DOHH2 (cell line): ENCODE measurements around the gene PRELID2.

Source experiments
- CTCF ChIP-seq: fragments of 200-600 bp; sonication (generic); IDR thresholded peaks from one replicate; pipeline ENCODE4 v1.5.1; 2014; ENCODE audit warnings: antibody characterized with exemption, mild to moderate bottlenecking, low read depth, low read length; ENCODE audit not compliant: poor library complexity, severe bottlenecking
- EZH2phosphoT487 ChIP-seq: fragments of 200-600 bp; sonication (generic); IDR thresholded peaks from 2 replicates; pipeline ENCODE4 v1.6.1; 2017; ENCODE audit warnings: borderline replicate concordance, mild to moderate bottlenecking, antibody characterized with exemption, low read length, moderate library complexity, mixed read lengths

GRCh38 chr5:145761254-145761653 is 73.9 kb downstream of the PRELID2 start:
- no peak for TF ChIP-seq CTCF
- TF ChIP-seq EZH2phosphoT487 = no peak
